GM11168 (cell line): ENCODE results near the gene KRTAP10-8.
"Not testable (repeated sequence)": the region's sequence is repeated elsewhere in the genome, so short reads cannot be mapped to it uniquely, and the experiment has no call there.

Experiments used
- in situ Hi-C: fragments of 300-500 bp; cut with MboI; formaldehyde crosslinking; loops from one replicate; pipeline ENCODE4 v1.12.0; 2022; ENCODE audit warnings: low sequenced_read_pairs; ENCODE audit not compliant: unreplicated experiment

Gene KRTAP10-8

GRCh38 chr21:44612029-44612486 lies at the start of gene KRTAP10-8:
TSS of gene KRTAP10-8 (plus strand) at chr21:44612079. CDS start at chr21:44612101, 22 bp downstream.
- in situ Hi-C loops, result no loop called here

- in situ Hi-C loops, result no loop called here
Measured at GRCh38 chr21:44564099-44564498, 47.8 kb upstream of the KRTAP10-8 start.

- in situ Hi-C loops, result no loop called here
Measured at GRCh38 chr21:44564886-44565598, 46.8 kb upstream of the KRTAP10-8 start.

GRCh38 chr21:44566403-44566802 lies 45.5 kb upstream of the KRTAP10-8 start:
- in situ Hi-C loops, result no loop called here

- in situ Hi-C loops, result no loop called here
Measured at GRCh38 chr21:44567481-44568171, 44.3 kb upstream of the KRTAP10-8 start.

- in situ Hi-C loops, result no loop called here
Measured at GRCh38 chr21:44568261-44568660, 43.6 kb upstream of the KRTAP10-8 start.

- in situ Hi-C loops, result no loop called here
Measured at GRCh38 chr21:44568667-44569556, 43.0 kb upstream of the KRTAP10-8 start.

GRCh38 chr21:44569861-44570517 lies 41.9 kb upstream of the KRTAP10-8 start:
- in situ Hi-C loops, result no loop called here

GRCh38 chr21:44571296-44571695 lies 40.6 kb upstream of the KRTAP10-8 start:
- in situ Hi-C loops, result no loop called here

GRCh38 chr21:44571844-44572782 lies 39.8 kb upstream of the KRTAP10-8 start:
- in situ Hi-C loops, result no loop called here

GRCh38 chr21:44572959-44573583 lies 38.8 kb upstream of the KRTAP10-8 start:
- in situ Hi-C loops, result no loop called here

- in situ Hi-C loops, result not testable (repeated sequence)
Measured at GRCh38 chr21:44573630-44574456, 38.0 kb upstream of the KRTAP10-8 start, which contains the start of gene KRTAP10-4. TSS of gene KRTAP10-4 (plus strand) at chr21:44573729. CDS start at chr21:44573759, 30 bp downstream.

GRCh38 chr21:44574457-44575306 lies 37.2 kb upstream of the KRTAP10-8 start:
- in situ Hi-C loops, result no loop called here

- in situ Hi-C loops, result no loop called here
Measured at GRCh38 chr21:44575307-44576024, 36.4 kb upstream of the KRTAP10-8 start.

GRCh38 chr21:44576025-44576420 lies 35.9 kb upstream of the KRTAP10-8 start:
- in situ Hi-C loops, result no loop called here

GRCh38 chr21:44578371-44579055 lies 33.4 kb upstream of the KRTAP10-8 start:
- in situ Hi-C loops, result no loop called here
